ENCODE measurements around the gene MYBPHL. TPM values are rescaled to one million over a fixed set of nuclear protein-coding genes. Genes with fewer than 3 reads are reported as not detected.

MYBPHL gene
- total RNA-seq, 1 donor from 2014 or later = not detected

- ChIA-PET POLR2A (interaction anchor here (0.8 kb wide), 1 partner anchor 153 kb away, joined by 3 read pairs; no protein-coding TSS in a partner anchor), CTCF (interaction anchor here (1.3 kb wide), 1 partner anchor 152 kb away, joined by 4 read pairs; no protein-coding TSS in a partner anchor)
- DNase-seq = no peak
- peaks cover 15% of the 10 kb centered on the region for H3K4me1 Mint-ChIP-seq
- H3K36me3 Mint-ChIP-seq (ENCODE audit: low read depth) = no peaks in the 10 kb centered on the region
- H3K4me3 Mint-ChIP-seq = no peak overlapping the region
- H3K27ac Mint-ChIP-seq = no peak overlapping the region
- no peak for TF ChIP-seq CTCF (IDR thresholded peaks at IDR 0.05)
- H3K9me3 Mint-ChIP-seq = no peaks in the 10 kb centered on the region
- intact Hi-C loops (cut with micrococcal nuclease) = no loop called here
- H3K27me3 Mint-ChIP-seq = peaks cover 32% of the 10 kb centered on the region
- no peak for ATAC-seq (ENCODE audit: low read depth)
Observed at GRCh38 chr1:109246141-109246551, 60.7 kb downstream of the MYBPHL start.

GRCh38 chr1:109243860-109244552 is 62.8 kb downstream of the MYBPHL start:
- CTCF ChIA-PET = no interaction called here
- no peak overlapping the region for H3K27ac Mint-ChIP-seq

GRCh38 chr1:109243221-109243620 is 63.6 kb downstream of the MYBPHL start:
- Mint-ChIP-seq H3K27ac (no peak overlapping the region), H3K9me3 (no peaks in the 10 kb centered on the region), H3K27me3 (peaks cover 23% of the 10 kb centered on the region), H3K36me3 (ENCODE audit: low read depth) (peaks cover 13% of the 10 kb centered on the region), H3K4me1 (peaks cover 16% of the 10 kb centered on the region), H3K4me3 (no peak overlapping the region)
- DNase-seq (no peak), ATAC-seq (ENCODE audit: low read depth) (no peak)
- ChIA-PET CTCF (no interaction called here), POLR2A (interaction anchor here (1.3 kb wide), 1 partner anchor 29 kb away, joined by 4 read pairs; the partner anchor contains the start of gene SARS1)
- no peak for TF ChIP-seq CTCF (IDR thresholded peaks at IDR 0.05)
- intact Hi-C loops (cut with micrococcal nuclease) = no loop called here

More at GRCh38 chr1:109243860-109244552, 62.8 kb downstream of the MYBPHL start:
- TF ChIP-seq CTCF (IDR thresholded peaks at IDR 0.05) = no peak
- H3K27me3 Mint-ChIP-seq = peaks cover 25% of the 10 kb centered on the region
- ATAC-seq (ENCODE audit: low read depth) = no peak
- POLR2A ChIA-PET = no interaction called here
- peaks cover 6% of the 10 kb centered on the region for H3K36me3 Mint-ChIP-seq (ENCODE audit: low read depth)
- DNase-seq = no peak
- H3K4me1 Mint-ChIP-seq = peaks cover 16% of the 10 kb centered on the region
- H3K4me3 Mint-ChIP-seq = no peak overlapping the region
- H3K9me3 Mint-ChIP-seq = no peaks in the 10 kb centered on the region
- intact Hi-C loops (cut with micrococcal nuclease) = no loop called here

GRCh38 chr1:109242387-109242786 is 64.4 kb downstream of the MYBPHL start:
- H3K4me1 Mint-ChIP-seq = peaks cover 16% of the 10 kb centered on the region
- TF ChIP-seq CTCF (IDR thresholded peaks at IDR 0.05) = no peak
- CTCF ChIA-PET = no interaction called here
- H3K27ac Mint-ChIP-seq = peak overlapping the region; percentile 38
- H3K9me3 Mint-ChIP-seq = no peaks in the 10 kb centered on the region
- DNase-seq (no peak), ATAC-seq (ENCODE audit: low read depth) (no peak)
- H3K4me3 Mint-ChIP-seq = no peak overlapping the region
- H3K27me3 Mint-ChIP-seq = peaks cover 23% of the 10 kb centered on the region
- intact Hi-C loops (cut with micrococcal nuclease) = no loop called here
- H3K36me3 Mint-ChIP-seq (ENCODE audit: low read depth) = peaks cover 21% of the 10 kb centered on the region
- POLR2A ChIA-PET = interaction anchor here (1.3 kb wide), 1 partner anchor 28 kb away, joined by 4 read pairs; the partner anchor contains the start of gene SARS1

Other genes with a start within 250 kb of the MYBPHL start
- 18.5 and 21.2 TPM in 2 replicates for gene TAF13, start 231.0 kb downstream of the MYBPHL start, total RNA-seq
- gene TMEM167B, start 216.2 kb downstream of the MYBPHL start, total RNA-seq = 45.0 and 48.2 TPM in 2 replicates
- 0.27 and 0.38 TPM in 2 replicates for gene ELAPOR1, start 192.9 kb downstream of the MYBPHL start, total RNA-seq
- 182 and 188 TPM in 2 replicates for gene SARS1, start 93.1 kb downstream of the MYBPHL start, total RNA-seq
- gene CELSR2, start 57.5 kb downstream of the MYBPHL start, total RNA-seq = 0.81 and 1.1 TPM in 2 replicates
- gene PSRC1, start 23.9 kb downstream of the MYBPHL start, total RNA-seq = 0.69 TPM in 1 of 2 replicates, not detected in the other
- gene SORT1, start 90.9 kb upstream of the MYBPHL start, total RNA-seq = 0.20 and 0.37 TPM in 2 replicates
- gene PSMA5, start 119.4 kb upstream of the MYBPHL start, total RNA-seq = 105 and 125 TPM in 2 replicates
- not detected in 2 replicates for gene SYPL2, start 159.5 kb upstream of the MYBPHL start, total RNA-seq
- 7.5 and 9.0 TPM in 2 replicates for gene ATXN7L2, start 176.9 kb upstream of the MYBPHL start, total RNA-seq
- 17.1 and 18.1 TPM in 2 replicates for gene CYB561D1, start 187.1 kb upstream of the MYBPHL start, total RNA-seq
- 0.42 and 0.53 TPM in 2 replicates for gene AMIGO1, start 202.7 kb upstream of the MYBPHL start, total RNA-seq
- 0.15 TPM in 1 of 2 replicates, not detected in the other for gene GPR61, start 232.9 kb upstream of the MYBPHL start, total RNA-seq
- gene GNAI3, start 241.6 kb upstream of the MYBPHL start, total RNA-seq = 7.5 and 8.4 TPM in 2 replicates

Measured in activated B cell treated with CpG ODN at 0.5 μM for 24 hours (primary cell).